OCI-LY1 (cell line): Measurements from ENCODE around the gene WDR83.
A peak's percentile ranks its signal among the peaks of the same experiment; 100 is the strongest.

Experiments used
- H2AFZ ChIP-seq: fragments of 200-600 bp; sonication (generic), shearing (Covaris generic); 2 replicates; pipeline ENCODE4 v1.6.0; 2014; ENCODE audit warnings: antibody characterized with exemption, mild to moderate bottlenecking, low read length
- H3F3A ChIP-seq: fragments of 200-600 bp; sonication (generic), shearing (Covaris generic); 2 replicates; pipeline ENCODE4 v1.6.0; 2014; ENCODE audit warnings: mild to moderate bottlenecking, antibody characterized with exemption, low read length, moderate library complexity; ENCODE audit not compliant: insufficient read depth
- H3K27ac ChIP-seq: fragments of 200-600 bp; sonication (generic); 2 replicates; pipeline ENCODE4 v1.5.1; 2014; ENCODE audit warnings: low read length, mixed run types, mild to moderate bottlenecking, low read depth; ENCODE audit not compliant: poor library complexity, severe bottlenecking
- H3K27me3 ChIP-seq: fragments of 200-600 bp; sonication (generic); 2 replicates; pipeline ENCODE4 v1.6.0; 2014; ENCODE audit warnings: antibody characterized with exemption, mild to moderate bottlenecking, low read length, moderate library complexity; ENCODE audit not compliant: insufficient read depth
- H3K36me3 ChIP-seq: fragments of 200-600 bp; sonication (generic); 2 replicates; pipeline ENCODE4 v1.6.1; 2014; ENCODE audit warnings: mild to moderate bottlenecking, antibody characterized with exemption, low read length, moderate library complexity, mixed read lengths; ENCODE audit not compliant: insufficient read depth
- H3K4me1 ChIP-seq: fragments of 200-600 bp; sonication (generic); 2 replicates; pipeline ENCODE4 v1.5.1; 2014; ENCODE audit warnings: mild to moderate bottlenecking, low read length, moderate library complexity; ENCODE audit not compliant: insufficient read depth, severe bottlenecking
- H3K4me2 ChIP-seq: fragments of 200-600 bp; sonication (generic), shearing (Covaris generic); 2 replicates; pipeline ENCODE4 v1.6.1; 2014; ENCODE audit warnings: low read length
- H3K4me3 ChIP-seq: fragments of 200-600 bp; sonication (generic); 2 replicates; pipeline ENCODE4 v1.5.1; 2014; ENCODE audit warnings: low read length, low read depth, mild to moderate bottlenecking, mixed read lengths; ENCODE audit not compliant: poor library complexity, severe bottlenecking
- H3K79me2 ChIP-seq: fragments of 200-600 bp; shearing (Covaris generic); 2 replicates; pipeline ENCODE4 v1.6.1; 2016; ENCODE audit warnings: mixed run types, low read length, mixed read lengths; ENCODE audit not compliant: insufficient read depth
- H3K9ac ChIP-seq: fragments of 200-600 bp; sonication (generic), shearing (Covaris generic); 2 replicates; pipeline ENCODE4 v1.6.1; 2014; ENCODE audit warnings: mild to moderate bottlenecking, low read length, mixed read lengths
- H3K9me2 ChIP-seq: fragments of 200-600 bp; sonication (generic), shearing (Covaris generic); 2 replicates; pipeline ENCODE4 v1.6.1; 2014; ENCODE audit warnings: low read depth, mild to moderate bottlenecking, low read length, mixed read lengths
- H3K9me3 ChIP-seq: fragments of 200-600 bp; shearing (Covaris generic); 2 replicates; pipeline ENCODE4 v1.6.1; 2014; ENCODE audit warnings: low read length, mixed read lengths
- H4K20me1 ChIP-seq: fragments of 200-600 bp; sonication (generic), shearing (Covaris generic); 2 replicates; pipeline ENCODE4 v1.6.0; 2016; ENCODE audit warnings: mild to moderate bottlenecking, low read length; ENCODE audit not compliant: insufficient read depth
- CTCF ChIP-seq: fragments of 200-600 bp; sonication (generic), shearing (Covaris generic); IDR thresholded peaks from 2 replicates; pipeline ENCODE4 v1.5.1; 2017; ENCODE audit warnings: mild to moderate bottlenecking, antibody characterized with exemption, low read length, moderate library complexity, mixed read lengths
- EZH2 ChIP-seq: fragments of 200-600 bp; sonication (generic), shearing (Covaris generic); IDR thresholded peaks from 2 replicates; pipeline ENCODE4 v1.8.0; 2017; ENCODE audit warnings: borderline replicate concordance, mixed run types, mild to moderate bottlenecking, antibody characterized with exemption, low read length, moderate library complexity, mixed read lengths

The WDR83 gene

DNA sequence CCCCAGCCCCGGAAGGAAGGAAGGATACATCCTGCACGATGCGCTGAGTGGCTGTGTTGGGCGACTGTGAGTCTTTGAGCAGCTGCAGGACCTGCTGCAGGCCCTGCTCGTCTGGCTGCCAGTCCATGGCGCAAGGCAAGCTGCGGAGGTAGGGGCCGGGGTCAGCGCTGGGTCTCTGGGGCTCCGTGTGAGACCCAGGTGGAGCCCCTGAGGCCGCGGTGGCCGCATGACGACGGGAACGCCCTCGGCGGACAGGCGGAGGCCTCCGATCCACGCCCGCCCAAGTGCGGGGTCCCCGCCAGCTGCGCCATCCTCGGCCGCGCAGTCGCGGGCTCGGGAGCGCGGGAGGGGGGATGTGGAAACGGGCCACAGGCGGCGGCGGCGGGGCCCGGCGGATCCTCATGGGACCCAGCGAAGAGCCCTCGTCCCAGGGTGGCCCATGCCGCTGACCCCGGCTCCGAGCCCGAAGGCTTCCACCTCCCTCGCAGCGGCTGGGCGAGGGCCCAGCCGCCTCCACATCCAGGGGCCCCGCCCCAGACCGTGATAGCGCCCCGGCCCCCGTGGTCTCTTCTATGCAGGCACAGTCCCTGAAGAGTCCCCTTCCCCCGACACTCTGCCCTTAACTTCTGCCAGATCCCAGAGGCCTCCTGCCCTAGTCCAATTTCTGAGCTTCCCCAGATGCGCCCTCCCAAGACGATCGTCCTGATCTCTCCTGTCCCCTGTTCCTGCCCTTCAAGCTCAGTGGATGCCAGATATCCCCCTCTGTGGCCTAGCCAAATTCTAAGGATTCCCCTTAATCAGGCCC is 54.4 kb downstream of the WDR83 start:
- Histone ChIP-seq H3K36me3 (peaks cover 45% of the 10 kb centered on the region), H3K9me3 (no peaks in the 10 kb centered on the region), H2AFZ (no peak overlapping the region), H3K27ac (peak overlapping the region; percentile 44), H3K9ac (peak overlapping the region; percentile 90), H3K4me3 (peak overlapping the region; percentile 73), H3K9me2 (no peaks in the 10 kb centered on the region), H3K4me1 (peaks cover 23% of the 10 kb centered on the region), H4K20me1 (no peaks in the 10 kb centered on the region), H3K79me2 (peaks cover 54% of the 10 kb centered on the region), H3K27me3 (no peaks in the 10 kb centered on the region), H3F3A (no peaks in the 10 kb centered on the region), H3K4me2 (peak overlapping the region; percentile 86)
- no peak for TF ChIP-seq EZH2
- TF ChIP-seq CTCF = no peak

DNA sequence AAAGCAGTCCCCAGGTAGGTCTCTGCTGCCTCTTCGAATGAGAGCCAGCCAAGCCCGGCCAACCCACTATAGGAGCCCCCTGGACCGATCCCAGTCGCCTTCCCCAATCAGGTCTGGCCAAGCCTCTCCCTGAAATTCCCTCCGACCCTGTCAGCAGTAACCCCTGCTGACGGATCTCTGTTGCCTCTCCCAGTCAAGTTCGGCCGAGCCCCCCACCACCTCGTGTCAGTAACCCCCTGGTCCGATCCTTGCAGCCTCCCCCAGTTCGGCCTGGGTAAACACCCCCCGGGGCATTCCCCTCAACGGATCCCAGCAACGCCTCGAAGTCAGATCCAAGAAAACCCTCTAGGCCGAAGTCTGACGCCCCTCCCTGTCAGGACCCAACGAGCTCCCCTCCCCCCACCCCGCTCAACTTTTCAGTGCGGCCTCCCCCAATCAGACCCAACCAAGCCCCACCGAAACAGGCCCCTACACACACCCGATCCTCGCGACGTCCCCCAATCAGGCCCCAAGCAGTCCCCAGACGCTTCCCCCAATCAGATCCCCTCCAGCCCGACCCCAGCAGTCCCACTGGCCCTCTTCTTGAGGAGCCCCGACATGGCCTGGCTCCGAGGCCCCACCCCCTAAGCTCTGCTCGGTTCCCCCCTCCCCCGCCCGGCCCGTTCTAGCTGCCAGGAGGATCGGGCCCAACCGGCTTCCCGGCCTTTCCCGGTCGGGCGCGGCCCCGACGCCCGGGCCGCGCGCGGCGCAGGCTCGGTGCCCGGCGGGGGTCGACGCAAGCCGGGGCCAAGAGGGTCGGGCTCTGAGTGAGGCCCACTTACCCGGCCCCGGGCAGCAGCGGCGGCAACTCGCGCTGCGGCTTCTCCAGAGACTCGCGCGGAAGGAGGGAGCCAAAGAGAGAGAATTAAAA is 55.3 kb downstream of the WDR83 start:
- Histone ChIP-seq H3K9me3 (no peaks in the 10 kb centered on the region), H3K27ac (peak overlapping the region; percentile 44), H3K9me2 (no peaks in the 10 kb centered on the region), H3K4me3 (peak overlapping the region; percentile 73), H3F3A (peaks cover 6% of the 10 kb centered on the region), H3K9ac (peak overlapping the region; percentile 90), H4K20me1 (no peaks in the 10 kb centered on the region), H2AFZ (no peak overlapping the region), H3K27me3 (no peaks in the 10 kb centered on the region), H3K4me2 (peak overlapping the region; percentile 86), H3K79me2 (peaks cover 54% of the 10 kb centered on the region), H3K4me1 (peaks cover 32% of the 10 kb centered on the region), H3K36me3 (peaks cover 36% of the 10 kb centered on the region)
- no peak for TF ChIP-seq CTCF
- TF ChIP-seq EZH2 = no peak

DNA sequence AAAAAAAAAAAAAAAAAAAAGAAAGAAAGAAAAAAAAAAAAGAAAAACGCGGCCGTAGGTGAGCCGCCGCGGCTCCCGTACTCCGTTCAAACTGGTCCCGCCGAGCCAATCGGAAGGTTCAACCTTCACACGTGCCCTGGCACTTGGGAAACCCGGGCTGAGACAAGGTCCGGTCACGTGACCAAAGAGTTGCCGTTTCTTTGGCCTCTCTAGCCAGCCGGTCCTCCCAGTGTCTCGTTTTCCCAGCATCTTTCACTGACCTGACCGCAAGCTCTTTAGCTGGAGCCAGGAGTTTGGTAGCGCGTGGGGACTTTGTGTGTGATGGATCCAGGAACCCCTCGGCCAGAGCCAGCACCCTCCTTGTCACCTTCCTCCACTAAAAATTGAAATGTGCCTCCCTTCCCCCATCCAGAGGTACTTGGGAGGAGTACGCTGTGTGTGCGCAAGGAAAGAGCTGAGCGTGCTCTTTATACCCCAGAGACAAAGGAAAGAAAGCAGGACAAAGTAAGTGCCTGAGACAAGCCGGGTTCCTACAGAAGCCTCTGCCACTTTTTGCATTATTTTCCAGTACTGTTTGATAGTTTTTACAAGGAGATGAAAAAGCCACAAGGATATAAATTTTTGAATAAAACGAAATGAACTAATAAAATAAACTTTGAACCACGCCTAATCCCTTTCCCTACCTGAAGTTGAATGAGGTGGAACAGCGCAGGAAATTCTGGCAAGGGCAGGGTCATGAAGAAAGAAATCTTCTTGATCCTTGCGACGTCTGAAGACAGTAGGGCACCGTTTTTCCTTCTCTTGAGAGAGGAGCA is 56.2 kb downstream of the WDR83 start:
- TF ChIP-seq CTCF = no peak
- TF ChIP-seq EZH2 = no peak
- Histone ChIP-seq H3K4me2 (peak overlapping the region; percentile 90), H3K9ac (peak overlapping the region; percentile 90), H3K27ac (peak overlapping the region; percentile 78), H3K4me1 (peaks cover 33% of the 10 kb centered on the region), H3K79me2 (peaks cover 51% of the 10 kb centered on the region), H3K27me3 (no peaks in the 10 kb centered on the region), H3F3A (peaks cover 7% of the 10 kb centered on the region), H3K36me3 (peaks cover 32% of the 10 kb centered on the region), H3K9me3 (no peaks in the 10 kb centered on the region), H3K9me2 (no peaks in the 10 kb centered on the region), H4K20me1 (no peaks in the 10 kb centered on the region), H2AFZ (no peak overlapping the region), H3K4me3 (peak overlapping the region; percentile 73)
